T47D (cell line): ENCODE results near the gene NDST1.

Experiments used
- DNase-seq, 2 experiments: peaks; one replicate each; pipeline versions ENCODE4 v3.0.0 to v3.0.0-alpha.2; 2011 to 2012; ENCODE audit warnings: low read depth in 1 of 2, low spot score in 1 of 2
- JUND ChIP-seq: IDR thresholded peaks from 2 replicates; pipeline ENCODE4 v1.6.1; 2012; ENCODE audit warnings: low read depth
- in situ Hi-C: cut with HindIII; loops from 2 replicates; pipeline ENCODE4 v1.10.0; 2016; ENCODE audit warnings: low sequenced_read_pairs, low pct_unique_long_range_greater_than_20kb

NDST1 gene

GRCh38 chr5:150554857-150555256 is 46.9 kb downstream of the NDST1 start:
- in situ Hi-C loops = no loop called here
- DNase-seq = no peak
- TF ChIP-seq JUND = no peak

- no peak for TF ChIP-seq JUND
- in situ Hi-C loops = no loop called here
- no peak for DNase-seq
Measured at GRCh38 chr5:150556106-150556505, 48.2 kb downstream of the NDST1 start.

GRCh38 chr5:150556859-150557508 is 49.1 kb downstream of the NDST1 start:
- DNase-seq = no peak
- TF ChIP-seq JUND = no peak
- in situ Hi-C loops = no loop called here

GRCh38 chr5:150557509-150557872 is 49.6 kb downstream of the NDST1 start:
- no peak for TF ChIP-seq JUND
- no peak for DNase-seq
- in situ Hi-C loops = no loop called here

- TF ChIP-seq JUND = no peak
- no peak for DNase-seq
- in situ Hi-C loops = no loop called here
Measured at GRCh38 chr5:150558088-150558621, 50.2 kb downstream of the NDST1 start.

- in situ Hi-C loops = no loop called here
- no peak for DNase-seq
- TF ChIP-seq JUND = no peak
Measured at GRCh38 chr5:150559088-150559487, 51.2 kb downstream of the NDST1 start.

- in situ Hi-C loops = no loop called here
- no peak for DNase-seq
Measured at GRCh38 chr5:150559701-150560100, 51.8 kb downstream of the NDST1 start.

GRCh38 chr5:150560401-150561191 is 52.7 kb downstream of the NDST1 start:
- peak; percentile 84 to 92 for DNase-seq
- TF ChIP-seq JUND = no peak
- in situ Hi-C loops = no loop called here

More at GRCh38 chr5:150559701-150560100, 51.8 kb downstream of the NDST1 start:
- TF ChIP-seq JUND = no peak; the same call in 1 of the 2 replicates

GRCh38 chr5:150561192-150561512 is 53.2 kb downstream of the NDST1 start:
- in situ Hi-C loops = no loop called here
- no peak for TF ChIP-seq JUND
- no peak for DNase-seq

- in situ Hi-C loops = no loop called here
- TF ChIP-seq JUND = no peak
- no peak for DNase-seq
Measured at GRCh38 chr5:150561571-150562275, 53.8 kb downstream of the NDST1 start.

GRCh38 chr5:150562832-150563231 is 54.9 kb downstream of the NDST1 start:
- peak; percentile 44 to 84 for DNase-seq
- TF ChIP-seq JUND = no peak
- in situ Hi-C loops = no loop called here

GRCh38 chr5:150565868-150566267 is 57.9 kb downstream of the NDST1 start:
- no peak for DNase-seq
- no peak for TF ChIP-seq JUND
- in situ Hi-C loops = no loop called here

- TF ChIP-seq JUND = no peak
- DNase-seq = no peak
- in situ Hi-C loops = no loop called here
Measured at GRCh38 chr5:150567031-150567717, 59.2 kb downstream of the NDST1 start.
